GM19455 (cell line): ENCODE measurements around the gene CPD.

Experiments used
- ATAC-seq: cut with Tn5 transposase; IDR thresholded peaks from one replicate; pipeline ENCODE4 v1.9.1; 2021; ENCODE audit not compliant: unreplicated experiment

The CPD gene

GRCh38 chr17:30352240-30352814, 26.4 kb upstream of the CPD start:
- no peak for ATAC-seq

GRCh38 chr17:30354701-30355100, 24.0 kb upstream of the CPD start:
- no peak for ATAC-seq

- no peak for ATAC-seq
Observed at GRCh38 chr17:30357476-30357875, 21.3 kb upstream of the CPD start.

GRCh38 chr17:30358055-30358760, 20.5 kb upstream of the CPD start:
- ATAC-seq = no peak

GRCh38 chr17:30360086-30360808, 18.5 kb upstream of the CPD start:
- no peak for ATAC-seq

- ATAC-seq = no peak
Observed at GRCh38 chr17:30361766-30362279, 16.9 kb upstream of the CPD start.

GRCh38 chr17:30363715-30364202, 15.0 kb upstream of the CPD start:
- peak; percentile 69 for ATAC-seq

GRCh38 chr17:30366536-30366935, 12.2 kb upstream of the CPD start:
- no peak for ATAC-seq

- no peak for ATAC-seq
Observed at GRCh38 chr17:30368912-30369720, 9.6 kb upstream of the CPD start.

GRCh38 chr17:30369995-30370394, 8.7 kb upstream of the CPD start:
- no peak for ATAC-seq

- ATAC-seq = no peak
Observed at GRCh38 chr17:30372755-30373154, 6.0 kb upstream of the CPD start.

- ATAC-seq = no peak
Observed at GRCh38 chr17:30375661-30376060, 3.1 kb upstream of the CPD start.

- ATAC-seq = no peak
Observed at GRCh38 chr17:30376621-30377452, 1.9 kb upstream of the CPD start.

- no peak for ATAC-seq
Observed at GRCh38 chr17:30377574-30378240, 1.0 kb upstream of the CPD start.

- no peak for ATAC-seq
Observed at GRCh38 chr17:30378241-30378824, 394 bp upstream of the CPD start.

GRCh38 chr17:30379303-30379902, 676 bp downstream of the CPD start:
- peak; percentile 11 for ATAC-seq

GRCh38 chr17:30379903-30380381, 1.2 kb downstream of the CPD start:
- peak; percentile 13 for ATAC-seq

- no peak for ATAC-seq
Observed at GRCh38 chr17:30380643-30381339, 2.1 kb downstream of the CPD start.
